NCI-H510A treated with DMSO at 0.1 percent for 48 hours (cell line): ENCODE measurements around the gene ARHGAP21.

Source experiments
- DNase-seq: peaks from one replicate; lab custom pipeline; 2025; lab: John Stamatoyannopoulos, UW

Gene ARHGAP21

DNA sequence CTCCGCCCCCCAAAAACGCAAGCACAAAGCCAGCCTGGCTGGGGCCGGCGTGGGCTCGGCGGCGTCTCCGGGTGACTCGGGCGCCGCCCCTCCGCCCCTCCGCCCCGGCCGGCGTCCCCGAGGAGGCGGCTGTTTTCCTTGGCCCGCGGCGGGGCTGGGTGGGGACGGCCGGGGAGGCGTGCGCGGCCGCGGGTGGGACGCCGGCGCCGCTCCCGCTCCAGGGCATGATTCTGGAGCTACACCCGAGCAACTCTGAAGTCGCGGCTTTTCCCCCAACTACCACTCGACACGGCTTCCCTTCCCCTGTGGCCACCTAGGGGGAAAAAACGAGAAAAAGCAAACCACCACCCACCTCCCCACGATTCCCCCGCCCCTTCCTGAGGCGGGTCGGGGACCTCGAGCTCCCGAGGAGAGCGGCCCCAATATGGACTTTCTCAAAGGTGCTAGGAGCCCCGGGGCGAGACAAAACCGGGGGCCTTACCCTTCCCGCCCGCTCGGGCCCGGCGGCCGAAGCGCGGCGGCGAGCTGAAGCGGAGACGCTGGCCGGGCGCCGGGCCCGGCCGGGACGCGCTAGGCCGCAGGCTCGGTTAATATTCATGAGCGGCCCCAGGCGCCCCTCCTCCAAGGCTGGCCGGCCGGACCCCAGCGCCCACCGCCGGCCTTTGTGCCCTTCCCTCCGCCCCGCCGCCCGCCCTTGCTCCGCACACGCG lies 856 bp downstream of the ARHGAP21 start:
- DNase-seq: no peak

- DNase-seq: no peak
Measured at GRCh38 chr10:24722131-24722675, 1.5 kb downstream of the ARHGAP21 start.

DNA sequence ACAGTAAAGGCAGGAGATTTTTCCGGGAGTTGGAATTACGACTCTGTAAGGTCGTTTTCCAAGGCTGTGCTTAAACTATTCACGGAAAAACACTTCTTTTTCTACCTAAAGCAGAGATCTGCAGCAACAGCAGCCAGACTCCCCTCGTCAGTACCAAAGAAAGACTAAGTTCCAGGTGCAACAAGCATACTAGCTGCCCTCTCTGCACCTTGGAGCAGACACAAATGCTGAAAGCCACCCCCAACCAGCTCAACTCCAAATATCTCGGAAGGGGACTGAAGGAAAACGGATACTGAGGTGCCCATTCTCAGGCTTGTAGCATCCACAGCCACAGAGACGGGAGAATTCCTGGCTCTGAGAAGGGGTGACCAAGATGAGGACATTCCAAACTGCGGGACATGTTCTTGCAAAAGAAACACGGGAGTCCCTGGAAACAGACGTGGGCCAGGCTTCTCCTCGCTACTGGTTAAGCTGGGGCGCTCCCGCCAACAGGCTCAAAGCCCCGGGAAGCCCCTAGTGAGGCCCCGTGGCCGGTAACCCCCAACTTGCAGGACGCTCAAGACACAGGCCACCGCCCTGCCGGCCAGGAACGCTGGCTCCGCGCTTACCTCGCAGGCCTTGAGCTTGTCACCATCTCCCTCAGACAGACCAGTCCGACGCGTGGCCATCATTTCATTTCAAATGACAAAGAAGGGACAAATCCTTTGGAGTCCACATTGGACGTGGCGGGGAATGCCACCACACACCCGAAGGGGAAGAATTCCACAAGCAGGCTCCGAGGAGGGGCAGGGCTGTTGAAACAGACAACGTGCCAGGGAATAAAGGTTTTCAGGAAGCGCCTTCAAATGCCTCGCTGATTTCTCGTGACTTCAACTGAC lies 2.2 kb downstream of the ARHGAP21 start:
- DNase-seq: no peak

GRCh38 chr10:24720096-24720495 lies 3.6 kb downstream of the ARHGAP21 start:
- no peak for DNase-seq

DNA sequence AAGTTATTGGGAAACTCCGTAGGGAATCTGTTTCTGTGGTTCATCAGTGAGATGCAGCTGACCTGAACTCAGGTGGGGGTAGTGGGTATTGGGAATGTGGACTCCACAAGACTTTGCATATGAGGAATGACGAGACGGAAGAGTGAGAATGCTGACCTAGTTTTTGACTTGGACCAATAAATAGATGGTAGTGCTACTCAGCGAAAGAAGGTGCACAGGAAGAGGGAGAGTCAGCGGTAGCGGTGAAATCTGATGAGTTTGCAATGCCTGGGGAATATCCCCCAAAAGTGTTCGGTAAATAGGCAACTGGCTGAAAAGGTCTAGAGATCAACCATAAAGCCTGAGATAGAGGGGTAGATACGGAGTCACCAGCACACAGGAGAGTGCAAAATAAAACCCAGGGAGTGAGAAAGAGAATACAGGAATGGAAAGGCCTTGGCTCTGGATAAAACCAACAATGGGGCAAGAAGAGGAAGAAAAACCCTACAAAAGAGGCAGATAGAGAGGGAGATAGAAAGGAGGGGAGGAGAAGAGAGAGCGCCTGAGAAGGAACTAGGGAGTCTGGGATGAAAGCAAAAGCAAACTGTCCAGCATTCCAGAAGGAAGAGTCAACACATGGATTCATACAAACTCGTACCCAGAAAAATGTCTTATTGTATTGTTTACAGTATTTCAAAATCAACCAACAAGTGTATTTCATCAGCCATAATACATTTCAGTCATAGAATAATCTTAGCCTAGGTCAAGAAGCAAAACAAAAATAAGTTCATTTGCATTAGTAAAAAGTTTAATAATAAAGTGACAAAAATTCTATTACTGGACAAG lies 5.4 kb downstream of the ARHGAP21 start:
- DNase-seq: no peak

DNA sequence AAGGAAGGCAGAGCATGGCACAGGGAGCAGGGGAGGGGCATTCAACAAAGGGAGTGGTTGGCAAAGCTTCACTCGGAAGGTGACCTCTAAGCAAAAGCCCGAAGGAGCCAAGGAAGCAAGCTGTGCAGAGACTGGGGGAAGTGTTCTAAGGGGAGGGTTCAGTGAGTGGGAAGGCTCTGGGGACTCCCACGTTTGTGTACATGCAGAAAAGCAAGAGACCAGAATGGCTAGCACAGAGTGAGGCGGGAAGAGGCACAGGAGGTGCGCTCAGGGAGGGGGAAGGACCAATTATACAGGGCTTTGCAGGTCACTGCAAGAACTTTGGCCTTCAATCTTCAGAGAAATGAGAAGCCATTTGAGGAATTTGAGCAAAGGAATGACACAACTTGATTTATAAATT lies 7.4 kb downstream of the ARHGAP21 start:
- no peak for DNase-seq

GRCh38 chr10:24715246-24715769 lies 8.4 kb downstream of the ARHGAP21 start:
- DNase-seq: no peak

GRCh38 chr10:24713086-24713485 lies 10.6 kb downstream of the ARHGAP21 start:
- no peak for DNase-seq

GRCh38 chr10:24711465-24711864 lies 12.2 kb downstream of the ARHGAP21 start:
- DNase-seq: no peak

GRCh38 chr10:24708081-24708480 lies 15.6 kb downstream of the ARHGAP21 start:
- DNase-seq: no peak

- DNase-seq: no peak
Measured at GRCh38 chr10:24707445-24707844, 16.2 kb downstream of the ARHGAP21 start.

DNA sequence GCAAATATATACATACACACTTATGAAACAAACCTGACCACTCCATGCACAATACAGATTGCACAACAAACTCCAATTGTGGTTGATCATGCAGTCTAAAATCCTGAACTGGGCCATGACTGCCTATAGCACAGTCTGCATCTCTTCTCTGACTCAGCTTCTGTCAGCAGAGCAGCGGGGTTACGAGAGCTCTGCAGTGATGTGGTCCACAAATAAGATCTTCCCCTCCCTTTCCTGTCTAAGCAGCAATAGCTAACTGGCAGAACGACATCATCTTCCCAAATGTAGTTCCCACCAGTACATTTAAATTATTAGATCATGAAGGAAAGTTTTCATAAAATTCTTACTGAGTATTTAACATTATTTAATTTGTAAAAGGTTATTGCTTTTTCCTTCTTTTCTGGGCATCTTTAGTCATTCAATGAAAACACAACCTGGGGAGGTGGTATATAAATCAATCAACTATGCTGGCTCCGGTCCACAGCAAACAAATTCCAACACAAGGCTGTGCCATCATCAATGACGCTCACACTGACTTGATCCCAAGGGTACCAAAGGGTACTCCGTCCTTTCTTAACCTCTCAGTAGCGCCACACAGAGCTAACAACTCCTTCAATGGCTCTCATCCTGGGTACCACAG lies 17.1 kb downstream of the ARHGAP21 start:
- no peak for DNase-seq

DNA sequence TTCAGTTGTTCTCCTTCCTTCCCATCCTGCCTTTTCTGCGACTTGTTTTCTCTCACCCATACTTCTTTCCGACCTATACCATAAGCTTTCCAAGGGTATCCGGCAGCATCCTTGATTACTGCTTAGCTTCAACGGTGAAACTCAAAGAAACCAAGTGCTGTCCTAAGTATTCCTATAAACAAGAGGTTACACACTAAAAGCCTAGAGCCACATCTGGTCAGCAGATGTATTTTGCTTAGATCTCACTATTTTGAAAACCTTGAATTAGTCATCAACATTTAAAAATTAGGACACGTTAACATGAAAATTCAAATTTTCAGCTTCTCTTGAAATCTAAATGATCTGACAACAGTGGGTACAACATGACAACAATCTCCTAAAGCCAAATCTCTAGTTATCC lies 20.0 kb downstream of the ARHGAP21 start:
- DNase-seq: no peak

DNA sequence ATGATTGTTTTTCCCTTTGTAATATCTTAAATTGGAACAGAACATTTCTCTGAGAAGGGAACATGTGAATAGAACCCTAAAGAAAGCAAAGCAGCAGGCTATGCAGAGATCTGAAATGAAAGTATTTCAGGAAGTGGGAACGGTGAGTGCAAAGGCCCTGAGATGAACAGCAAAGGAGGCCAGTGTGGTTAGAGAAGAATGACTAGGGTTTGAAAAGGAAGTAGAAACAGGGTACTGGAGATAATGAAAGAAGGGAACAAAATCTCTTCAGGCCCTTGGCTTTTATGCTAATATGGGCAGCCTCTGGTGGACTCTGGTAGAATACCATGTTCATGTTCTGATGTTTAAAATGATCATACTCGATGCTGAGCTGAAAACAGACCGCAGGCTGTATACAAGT lies 22.2 kb downstream of the ARHGAP21 start:
- DNase-seq: no peak

DNA sequence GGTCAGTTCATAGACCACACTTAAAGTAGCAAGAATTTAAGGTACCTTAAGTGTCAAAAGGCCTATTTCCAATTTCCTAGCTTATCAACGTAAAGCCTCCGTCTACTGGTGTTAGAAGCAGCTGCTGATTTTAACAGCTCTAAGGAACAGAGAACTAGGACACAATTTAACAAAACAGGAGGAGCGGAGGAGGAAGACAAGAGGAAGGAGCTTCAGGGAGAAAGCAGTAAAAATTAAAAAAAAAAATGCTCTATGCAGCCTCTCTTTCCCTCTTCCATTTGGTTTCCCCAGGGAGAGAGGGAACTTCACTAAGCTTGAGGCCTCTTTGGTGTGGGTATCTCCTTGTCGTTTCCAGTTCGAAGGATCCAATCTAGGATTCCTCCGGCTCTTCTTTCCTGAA lies 22.7 kb downstream of the ARHGAP21 start:
- DNase-seq: no peak

- DNase-seq: no peak
Measured at GRCh38 chr10:24698270-24698669, 25.4 kb downstream of the ARHGAP21 start.

GRCh38 chr10:24697080-24697479 lies 26.6 kb downstream of the ARHGAP21 start:
- no peak for DNase-seq

DNA sequence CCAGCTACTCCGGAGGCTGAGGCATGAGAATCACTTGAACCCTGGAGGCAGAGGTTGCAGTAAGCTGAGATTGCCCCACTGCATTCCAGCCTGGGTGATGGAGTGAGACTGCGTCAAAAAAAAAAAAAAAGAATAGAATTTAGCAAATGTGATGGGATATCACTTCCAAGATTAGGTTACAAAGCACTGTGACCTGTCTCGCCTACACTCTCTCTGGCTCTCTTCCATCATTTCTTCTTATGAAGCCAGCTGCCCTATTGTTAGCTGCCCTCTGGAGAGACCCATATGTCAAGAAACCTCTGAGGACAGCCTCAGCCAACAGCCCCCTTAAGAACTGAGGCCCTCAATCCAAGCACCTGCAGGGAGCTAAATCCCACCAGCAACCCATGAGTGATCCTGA lies 28.2 kb downstream of the ARHGAP21 start:
- no peak for DNase-seq

DNA sequence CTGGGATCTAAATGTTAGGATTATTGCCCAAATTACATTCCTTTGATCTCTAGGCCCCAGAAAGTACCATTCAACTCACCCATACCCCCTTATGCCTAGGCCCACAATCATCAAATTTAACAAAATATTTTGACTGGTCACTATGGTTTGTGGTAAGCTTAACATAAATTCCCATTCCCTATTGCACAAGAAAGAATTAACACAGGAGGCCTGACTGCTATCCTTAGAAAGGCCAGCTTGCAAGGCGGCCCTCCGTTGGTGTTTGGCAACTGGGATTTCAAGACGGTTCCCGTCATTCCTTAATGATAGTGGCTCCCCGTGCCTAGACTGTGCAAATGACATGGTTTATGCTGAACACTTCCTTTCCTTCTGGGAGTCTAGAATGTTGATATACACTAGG lies 29.6 kb downstream of the ARHGAP21 start:
- DNase-seq: no peak

GRCh38 chr10:24690961-24691512 lies 32.6 kb downstream of the ARHGAP21 start:
- DNase-seq: no peak

- no peak for DNase-seq
Measured at GRCh38 chr10:24685958-24686540, 37.6 kb downstream of the ARHGAP21 start.
